Ishikawa (cell line): Measurements from ENCODE around the gene FABP1.

Experiments used
- CEBPB ChIP-seq: IDR thresholded peaks from 2 replicates; pipeline ENCODE4 v1.6.1; 2012
- CREB1 ChIP-seq: IDR thresholded peaks from 2 replicates; pipeline ENCODE4 v1.6.1; 2012; ENCODE audit warnings: low read depth
- EGR1 ChIP-seq: IDR thresholded peaks from 2 replicates; pipeline ENCODE4 v1.6.1; 2012
- EP300 ChIP-seq: IDR thresholded peaks from 2 replicates; pipeline ENCODE4 v1.6.1; 2012; ENCODE audit warnings: borderline replicate concordance
- FOXM1 ChIP-seq: IDR thresholded peaks from 2 replicates; pipeline ENCODE4 v1.6.1; 2012; ENCODE audit warnings: low read depth, borderline replicate concordance
- NFIC ChIP-seq: IDR thresholded peaks from 2 replicates; pipeline ENCODE4 v1.6.1; 2012
- RAD21 ChIP-seq: IDR thresholded peaks from 2 replicates; pipeline ENCODE4 v1.6.1; 2012; ENCODE audit warnings: low read depth
- REST ChIP-seq: IDR thresholded peaks from 2 replicates; pipeline ENCODE4 v1.6.1; 2012; ENCODE audit warnings: low read depth, mild to moderate bottlenecking
- TAF1 ChIP-seq: IDR thresholded peaks from 2 replicates; pipeline ENCODE4 v1.6.1; 2012; ENCODE audit warnings: low read depth, mild to moderate bottlenecking
- TCF12 ChIP-seq: IDR thresholded peaks from 2 replicates; pipeline ENCODE4 v1.6.1; 2012; ENCODE audit warnings: low read depth
- TEAD4 ChIP-seq: IDR thresholded peaks from 2 replicates; pipeline ENCODE4 v1.6.1; 2012
- YY1 ChIP-seq: IDR thresholded peaks from 2 replicates; pipeline ENCODE4 v1.6.1; 2012; ENCODE audit warnings: low read depth
- ZBTB7A ChIP-seq: IDR thresholded peaks from 2 replicates; pipeline ENCODE4 v1.6.1; 2012; ENCODE audit warnings: low read depth
- TF ChIP-seq, protein P1 (sequence below): IDR thresholded peaks from 2 replicates; pipeline ENCODE4 v1.6.1; 2012
- TF ChIP-seq, protein P2 (sequence below): IDR thresholded peaks from 2 replicates; pipeline ENCODE4 v1.6.1; 2012

The FABP1 gene

DNA sequence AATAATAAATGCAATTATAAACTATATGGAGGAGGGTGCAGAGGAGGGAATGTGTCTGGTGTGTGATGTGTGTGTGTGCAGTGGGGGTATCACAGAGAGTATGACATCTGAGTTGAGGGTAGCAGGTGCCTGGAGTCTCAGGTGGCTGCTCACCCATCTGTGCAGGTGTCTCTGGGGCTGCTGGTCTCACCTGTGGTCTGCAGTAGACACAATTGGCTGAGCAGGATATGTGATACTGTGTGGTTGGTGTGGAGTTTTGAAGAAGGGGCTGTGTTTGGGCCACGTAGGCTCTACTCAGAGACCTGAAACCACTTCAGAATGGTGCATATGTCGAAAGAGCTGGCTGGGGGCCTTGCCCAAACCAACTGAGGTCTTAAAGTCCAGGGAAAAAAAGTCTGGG lies 17.0 kb downstream of the FABP1 start:
- TF ChIP-seq EGR1 (no peak), TAF1 (no peak), CEBPB (no peak), REST (no peak), CREB1 (no peak), TEAD4 (no peak), EP300 (no peak), FOXM1 (no peak), RAD21 (no peak), TCF12 (no peak), ZBTB7A (no peak)
- TF ChIP-seq, protein P1, sequence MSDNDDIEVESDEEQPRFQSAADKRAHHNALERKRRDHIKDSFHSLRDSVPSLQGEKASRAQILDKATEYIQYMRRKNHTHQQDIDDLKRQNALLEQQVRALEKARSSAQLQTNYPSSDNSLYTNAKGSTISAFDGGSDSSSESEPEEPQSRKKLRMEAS = no peak

DNA sequence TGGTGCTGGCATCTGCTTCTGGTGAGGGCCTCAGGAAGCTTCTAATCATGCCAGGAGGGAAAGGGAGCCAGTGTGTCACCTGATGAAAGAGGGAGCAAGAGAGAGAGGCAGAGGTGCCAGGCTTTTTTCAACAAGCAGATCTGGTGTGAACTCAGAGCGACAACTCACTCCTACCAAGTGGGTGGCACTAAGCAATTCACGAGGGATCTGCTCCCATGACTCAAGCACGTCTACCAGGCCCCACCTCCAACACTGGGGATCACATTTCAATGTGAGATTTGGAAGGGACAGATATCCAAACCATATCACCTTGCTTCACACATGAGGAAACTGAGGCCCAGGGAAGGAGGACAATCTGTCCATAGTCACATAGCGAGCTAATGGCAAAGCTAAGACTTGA lies 19.1 kb downstream of the FABP1 start:
- TF ChIP-seq YY1 (no peak), TCF12 (no peak), EGR1 (no peak), EP300 (no peak), FOXM1 (no peak), RAD21 (no peak), ZBTB7A (no peak), TAF1 (no peak), TEAD4 (no peak), REST (no peak), CEBPB (no peak), NFIC (no peak)
- TF ChIP-seq, protein P1 = no peak

DNA sequence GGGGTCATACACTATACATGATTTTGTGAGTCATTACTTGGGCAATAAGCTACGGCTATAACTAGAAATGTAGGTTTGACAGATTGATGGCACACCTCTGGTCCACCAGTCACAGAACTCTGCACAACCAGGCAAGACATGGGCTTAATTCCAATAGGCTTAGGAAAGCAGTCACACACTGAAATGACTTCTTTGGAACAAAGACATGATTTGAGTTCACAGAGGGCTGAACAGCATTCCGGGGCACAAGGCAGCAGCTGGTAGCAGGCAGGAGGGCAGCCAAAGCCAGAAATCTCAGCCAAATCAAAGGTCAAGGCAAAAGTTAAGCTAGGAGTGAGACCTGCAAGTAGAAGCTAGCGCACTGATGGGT lies 27.4 kb downstream of the FABP1 start:
- no peak for TF ChIP-seq REST
- TF ChIP-seq, protein P1 = no peak
- TF ChIP-seq CEBPB = no peak
- no peak for TF ChIP-seq EP300
- no peak for TF ChIP-seq TEAD4
- no peak for TF ChIP-seq RAD21
- no peak for TF ChIP-seq CREB1
- TF ChIP-seq, protein P2, sequence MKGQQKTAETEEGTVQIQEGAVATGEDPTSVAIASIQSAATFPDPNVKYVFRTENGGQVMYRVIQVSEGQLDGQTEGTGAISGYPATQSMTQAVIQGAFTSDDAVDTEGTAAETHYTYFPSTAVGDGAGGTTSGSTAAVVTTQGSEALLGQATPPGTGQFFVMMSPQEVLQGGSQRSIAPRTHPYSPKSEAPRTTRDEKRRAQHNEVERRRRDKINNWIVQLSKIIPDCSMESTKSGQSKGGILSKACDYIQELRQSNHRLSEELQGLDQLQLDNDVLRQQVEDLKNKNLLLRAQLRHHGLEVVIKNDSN = no peak
- no peak for TF ChIP-seq EGR1
- no peak for TF ChIP-seq YY1
- TF ChIP-seq ZBTB7A = no peak

- TF ChIP-seq, protein P1 = no peak
- no peak for TF ChIP-seq CREB1
These were observed 27.9 kb downstream of the FABP1 start for GRCh38 chr2:88099798-88100488.

GRCh38 chr2:88098558-88098900 lies 29.3 kb downstream of the FABP1 start:
- TF ChIP-seq EP300 (no peak), CEBPB (no peak), YY1 (no peak), CREB1 (no peak), EGR1 (no peak), TEAD4 (no peak), REST (no peak), TAF1 (no peak), RAD21 (no peak), FOXM1 (no peak)
- TF ChIP-seq, protein P2 = no peak
